Calu3 (cell line): ENCODE results near the gene ZNF274. TPM values are rescaled to one million over a fixed set of nuclear protein-coding genes. Genes with fewer than 3 reads are reported as not detected.

Source experiments
- BruUV-seq: library from RNA; stranded (reverse); fragments of 400-500 nt; replicated peaks from 2 replicates; lab custom pipeline; 2021; lab: Mats Ljungman, UMichigan
- CTCF ChIA-PET: fragments of 300-600 bp; sonication (Branson Sonifier 250); formaldehyde crosslinking; loops from one replicate; lab custom pipeline; 2022; ENCODE audit warnings: antibody characterized with exemption; lab: Charles Lee
- DNase-seq: peaks from one replicate; pipeline ENCODE4 v3.0.0; 2022
- H3K27ac Mint-ChIP-seq: one replicate; pipeline ENCODE4 v1.8.0; 2022; ENCODE audit warnings: mixed read lengths; ENCODE audit not compliant: unreplicated experiment
- H3K27me3 Mint-ChIP-seq: one replicate; pipeline ENCODE4 v1.8.0; 2022; ENCODE audit warnings: mixed read lengths; ENCODE audit not compliant: unreplicated experiment
- H3K36me3 Mint-ChIP-seq: one replicate; pipeline ENCODE4 v1.8.0; 2022; ENCODE audit warnings: mild to moderate bottlenecking, moderate library complexity, mixed read lengths; ENCODE audit not compliant: insufficient read depth, unreplicated experiment
- H3K4me1 Mint-ChIP-seq: one replicate; pipeline ENCODE4 v1.8.0; 2022; ENCODE audit warnings: mild to moderate bottlenecking, low read depth, mixed read lengths; ENCODE audit not compliant: unreplicated experiment
- H3K4me3 Mint-ChIP-seq: one replicate; pipeline ENCODE4 v1.8.0; 2022; ENCODE audit warnings: mild to moderate bottlenecking, low read depth, moderate library complexity, mixed read lengths; ENCODE audit not compliant: unreplicated experiment
- H3K9me3 Mint-ChIP-seq: one replicate; pipeline ENCODE4 v1.8.0; 2022; ENCODE audit warnings: low read depth, mixed read lengths; ENCODE audit not compliant: unreplicated experiment
- intact Hi-C: fragments of 100-400 bp; cut with micrococcal nuclease; formaldehyde crosslinking; loops from one replicate; pipeline ENCODE4 v1.10.0; 2022; ENCODE audit not compliant: unreplicated experiment
- total RNA-seq: library from RNA; stranded (reverse); gene quantifications from 2 replicates; pipeline ENCODE4 v1.2.3, GENCODE V29; 2022
- TF ChIP-seq, protein P1 (sequence below): fragments of 200-600 bp; IDR thresholded peaks from one replicate; pipeline ENCODE4 v1.8.0; 2022; ENCODE audit warnings: antibody characterized with exemption; ENCODE audit not compliant: unreplicated experiment

ZNF274 gene
- total RNA-seq, 1 experiment from 2014 or later: 43.2 TPM

DNA sequence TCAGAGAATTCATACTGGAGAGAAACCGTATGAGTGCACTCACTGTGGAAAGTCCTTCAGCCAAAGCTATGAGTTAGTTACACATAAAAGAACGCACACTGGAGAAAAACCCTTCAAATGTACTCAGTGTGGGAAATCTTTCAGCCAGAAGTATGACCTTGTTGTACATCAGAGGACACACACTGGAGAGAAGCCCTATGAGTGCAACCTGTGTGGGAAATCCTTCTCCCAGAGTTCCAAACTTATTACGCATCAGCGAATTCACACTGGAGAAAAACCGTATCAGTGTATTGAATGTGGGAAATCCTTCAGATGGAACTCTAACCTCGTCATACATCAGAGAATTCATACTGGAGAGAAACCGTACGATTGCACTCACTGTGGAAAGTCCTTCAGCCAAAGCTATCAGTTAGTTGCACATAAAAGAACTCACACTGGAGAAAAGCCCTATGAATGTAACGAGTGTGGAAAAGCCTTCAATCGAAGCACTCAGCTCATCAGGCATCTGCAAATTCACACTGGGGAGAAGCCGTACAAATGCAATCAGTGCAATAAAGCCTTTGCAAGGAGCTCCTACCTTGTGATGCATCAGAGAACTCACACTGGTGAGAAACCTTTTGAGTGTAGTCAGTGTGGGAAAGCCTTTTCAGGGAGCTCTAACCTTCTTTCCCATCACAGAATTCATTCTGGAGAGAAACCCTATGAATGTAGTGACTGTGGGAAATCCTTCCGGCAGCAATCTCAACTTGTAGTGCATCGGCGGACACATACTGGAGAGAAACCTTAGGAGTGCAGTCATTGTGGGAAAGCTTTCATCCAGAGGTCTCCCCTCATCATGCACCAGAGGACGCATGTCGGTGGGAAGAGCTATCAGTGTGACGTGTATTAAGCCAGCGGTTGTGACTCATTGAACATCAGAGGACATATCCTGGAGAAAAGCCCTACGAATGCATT is 79.4 kb downstream of the ZNF274 start:
- H3K27me3 Mint-ChIP-seq: no peaks in the 10 kb centered on the region
- DNase-seq: no peak
- CTCF ChIA-PET: no interaction called here
- H3K36me3 Mint-ChIP-seq: peaks cover 91% of the 10 kb centered on the region
- intact Hi-C loops: no loop called here
- TF ChIP-seq, protein P1, sequence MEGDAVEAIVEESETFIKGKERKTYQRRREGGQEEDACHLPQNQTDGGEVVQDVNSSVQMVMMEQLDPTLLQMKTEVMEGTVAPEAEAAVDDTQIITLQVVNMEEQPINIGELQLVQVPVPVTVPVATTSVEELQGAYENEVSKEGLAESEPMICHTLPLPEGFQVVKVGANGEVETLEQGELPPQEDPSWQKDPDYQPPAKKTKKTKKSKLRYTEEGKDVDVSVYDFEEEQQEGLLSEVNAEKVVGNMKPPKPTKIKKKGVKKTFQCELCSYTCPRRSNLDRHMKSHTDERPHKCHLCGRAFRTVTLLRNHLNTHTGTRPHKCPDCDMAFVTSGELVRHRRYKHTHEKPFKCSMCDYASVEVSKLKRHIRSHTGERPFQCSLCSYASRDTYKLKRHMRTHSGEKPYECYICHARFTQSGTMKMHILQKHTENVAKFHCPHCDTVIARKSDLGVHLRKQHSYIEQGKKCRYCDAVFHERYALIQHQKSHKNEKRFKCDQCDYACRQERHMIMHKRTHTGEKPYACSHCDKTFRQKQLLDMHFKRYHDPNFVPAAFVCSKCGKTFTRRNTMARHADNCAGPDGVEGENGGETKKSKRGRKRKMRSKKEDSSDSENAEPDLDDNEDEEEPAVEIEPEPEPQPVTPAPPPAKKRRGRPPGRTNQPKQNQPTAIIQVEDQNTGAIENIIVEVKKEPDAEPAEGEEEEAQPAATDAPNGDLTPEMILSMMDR: no peak
- H3K4me1 Mint-ChIP-seq: no peaks in the 10 kb centered on the region
- peak overlapping the region; percentile 61 for H3K27ac Mint-ChIP-seq
- no TSS peak for BruUV-seq
- H3K9me3 Mint-ChIP-seq: peaks cover 33% of the 10 kb centered on the region
- H3K4me3 Mint-ChIP-seq: no peak overlapping the region

DNA sequence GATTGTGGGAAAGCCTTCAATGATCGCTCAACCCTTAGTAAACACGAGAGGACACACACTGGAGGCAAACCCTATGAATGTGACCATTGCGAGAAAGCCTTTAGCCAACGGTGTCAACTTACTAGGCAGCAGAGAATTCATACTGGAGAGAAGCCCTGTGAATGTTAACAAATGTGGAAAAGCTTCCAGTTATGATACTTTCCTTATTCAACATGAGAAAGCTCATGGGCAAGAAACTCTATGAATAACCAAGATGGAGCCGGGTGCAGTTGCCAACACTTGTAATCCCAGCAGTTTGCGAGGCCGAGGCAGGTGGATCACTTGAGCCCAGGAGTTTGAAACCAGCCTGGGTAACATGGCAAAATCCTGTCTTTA is 80.0 kb downstream of the ZNF274 start:
- Mint-ChIP-seq H3K27me3 (no peaks in the 10 kb centered on the region), H3K4me1 (no peaks in the 10 kb centered on the region), H3K9me3 (peaks cover 26% of the 10 kb centered on the region), H3K4me3 (no peak overlapping the region), H3K27ac (peak overlapping the region; percentile 61), H3K36me3 (peaks cover 85% of the 10 kb centered on the region)
- CTCF ChIA-PET: interaction anchor here (0.5 kb wide), 1 partner anchor 699 kb away, joined by 3 read pairs; no protein-coding TSS in a partner anchor
- no peak for DNase-seq
- TF ChIP-seq, protein P1: no peak
- TSS peak; percentile 53 for BruUV-seq
- intact Hi-C loops: no loop called here

Other genes starting within 250 kb of the ZNF274 start
- gene ZNF418, start 247.7 kb upstream of the ZNF274 start, total RNA-seq: 2.1 and 2.3 TPM in 2 replicates
- 7.1 TPM in 2 replicates for gene ZNF256, start 235.4 kb upstream of the ZNF274 start, total RNA-seq
- gene C19orf18, start 208.5 kb upstream of the ZNF274 start, total RNA-seq: 2.5 and 2.7 TPM in 2 replicates
- 23.5 and 24.8 TPM in 2 replicates for gene ZNF606, start 180.2 kb upstream of the ZNF274 start, total RNA-seq
- not detected in 2 replicates for gene ZSCAN1, start 149.0 kb upstream of the ZNF274 start, total RNA-seq
- gene ZNF135, start 123.8 kb upstream of the ZNF274 start, total RNA-seq: not detected in 2 replicates
- gene ZSCAN18, start 84.8 kb upstream of the ZNF274 start, total RNA-seq: 45.3 and 45.8 TPM in 2 replicates
- 9.5 and 11.2 TPM in 2 replicates for gene ZNF329, start 32.3 kb upstream of the ZNF274 start, total RNA-seq
- gene ZNF544, start 45.9 kb downstream of the ZNF274 start, total RNA-seq: 65.3 and 68.5 TPM in 2 replicates
- gene ZNF8, start 95.9 kb downstream of the ZNF274 start, total RNA-seq: 12.1 and 12.8 TPM in 2 replicates
- gene ERVK3-1, start 122.3 kb downstream of the ZNF274 start, total RNA-seq: 68.4 and 70.8 TPM in 2 replicates
- gene ZSCAN22, start 143.9 kb downstream of the ZNF274 start, total RNA-seq: 4.6 TPM in 2 replicates
- not detected in 2 replicates for gene A1BG, start 170.4 kb downstream of the ZNF274 start, total RNA-seq
- gene ZNF497, start 179.7 kb downstream of the ZNF274 start, total RNA-seq: 2.4 and 3.1 TPM in 2 replicates
- gene ZNF837, start 198.0 kb downstream of the ZNF274 start, total RNA-seq: 0.47 and 0.81 TPM in 2 replicates
- gene RPS5, start 204.2 kb downstream of the ZNF274 start, total RNA-seq: 971 and 1,079 TPM in 2 replicates
- gene RNF225, start 212.6 kb downstream of the ZNF274 start, total RNA-seq: 0.51 and 0.61 TPM in 2 replicates
- gene ZNF584, start 225.6 kb downstream of the ZNF274 start, total RNA-seq: 21.8 and 23.4 TPM in 2 replicates